Stimulated activated naive CD8-positive, alpha-beta T cell treated with anti-CD3 and anti-CD28 coated beads, Interleukin-15, amount 100 ng/mL, for 72 hours (primary cell): Measurements from ENCODE around the gene RNPS1.
A peak's percentile ranks its signal among the peaks of the same experiment; 100 is the strongest.

ENCODE experiments used
- ATAC-seq: fragments of 150-1000 bp; cut with Tn5 transposase; 2 replicates; pipeline ENCODE4 v1.10.0; 2021; ENCODE audit warnings: mild to moderate bottlenecking, moderate library complexity
- DNase-seq, 2 donors: peaks; one replicate each; pipeline ENCODE4 v3.0.0; 2021 to 2022
- H3K27ac Mint-ChIP-seq, 2 donors: one replicate each; pipeline ENCODE4 v1.8.0; 2022; ENCODE audit warnings: mild to moderate bottlenecking in 2 of 2, mixed read lengths in 2 of 2, moderate library complexity in 2 of 2
- H3K27me3 Mint-ChIP-seq: one replicate; pipeline ENCODE4 v1.8.0; 2022; ENCODE audit warnings: mixed read lengths
- H3K4me1 Mint-ChIP-seq: one replicate; pipeline ENCODE4 v1.8.0; 2022; ENCODE audit warnings: mild to moderate bottlenecking, mixed read lengths
- H3K4me3 Mint-ChIP-seq, 2 donors: one replicate each; pipeline ENCODE4 v1.8.0; 2022; ENCODE audit warnings: mild to moderate bottlenecking in 2 of 2, mixed read lengths in 2 of 2, moderate library complexity in 1 of 2
- H3K9me3 Mint-ChIP-seq, 2 donors: one replicate each; pipeline ENCODE4 v1.8.0; 2022; ENCODE audit warnings: mixed read lengths in 2 of 2

RNPS1 gene

DNA sequence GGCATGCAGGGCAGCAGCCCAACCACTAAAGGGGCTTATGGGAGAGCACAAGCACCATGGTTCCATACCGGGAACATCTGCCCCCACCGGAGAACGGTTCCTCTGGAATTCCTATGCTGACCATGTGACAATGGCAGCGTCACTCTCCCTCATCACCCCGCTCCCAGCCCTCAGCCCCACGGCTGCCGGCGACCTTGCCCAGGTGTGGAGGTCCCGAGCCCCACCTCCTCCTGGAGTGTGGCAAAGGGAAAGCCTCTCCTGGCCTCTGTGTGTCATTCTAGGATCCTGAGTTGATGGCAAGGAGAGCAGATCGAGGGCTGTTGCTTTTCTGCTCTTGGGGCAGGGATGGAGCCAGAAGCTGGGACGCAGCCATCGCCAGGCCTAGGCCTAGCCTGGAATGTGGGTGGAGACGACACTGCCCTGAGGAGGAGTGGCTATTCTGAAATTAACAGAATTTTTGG is 17.8 kb upstream of the RNPS1 start:
- DNase-seq (no peak), ATAC-seq (no peak)
- peak overlapping the region in 1 of 2 donors; percentile 80 for H3K27ac Mint-ChIP-seq
- H3K9me3 Mint-ChIP-seq: no peaks in the 10 kb centered on the region
- no peak overlapping the region for H3K4me3 Mint-ChIP-seq
- H3K4me1 Mint-ChIP-seq: no peaks in the 10 kb centered on the region
- H3K27me3 Mint-ChIP-seq: no peaks in the 10 kb centered on the region

DNA sequence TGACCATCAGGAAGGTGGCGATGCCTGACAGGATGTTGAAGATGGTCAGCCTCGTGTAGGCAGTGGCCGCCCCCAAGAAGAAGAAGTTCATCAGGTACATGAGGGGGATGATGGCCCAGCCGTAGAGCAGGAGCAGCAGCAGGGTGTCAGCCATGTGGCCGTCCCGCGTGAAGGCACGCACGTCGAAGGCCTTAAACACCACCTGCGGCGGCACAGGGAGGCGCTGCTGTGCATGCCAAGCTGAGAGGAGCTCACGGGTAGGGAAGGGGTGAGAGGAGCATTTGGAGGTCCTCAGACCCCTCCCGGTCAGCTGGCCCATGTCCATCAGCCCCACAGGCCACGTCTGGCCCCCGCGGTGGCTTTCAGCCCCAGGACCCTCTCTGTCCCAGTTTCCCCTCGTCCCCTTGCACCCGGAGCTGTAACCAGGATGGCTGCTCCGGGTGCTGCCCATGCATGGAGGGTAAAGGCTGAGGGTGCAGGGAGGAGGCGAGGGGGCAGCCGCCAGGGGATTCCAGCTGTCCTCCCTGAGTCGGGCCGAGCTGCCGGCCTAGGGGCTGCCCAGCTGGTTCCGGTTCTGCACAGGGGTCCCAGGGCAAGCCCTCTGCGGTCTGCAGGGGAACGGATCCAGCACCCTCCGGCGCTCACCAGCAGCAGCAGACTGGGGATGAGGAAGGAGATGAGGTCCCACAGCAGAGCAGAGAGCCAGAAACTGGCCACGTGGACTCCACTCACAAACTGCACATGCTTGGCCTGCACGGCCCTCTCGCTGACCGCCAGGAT is 17.1 kb upstream of the RNPS1 start:
- no peak for ATAC-seq
- peak overlapping the region in 1 of 2 donors; percentile 18 for H3K4me3 Mint-ChIP-seq
- H3K27ac Mint-ChIP-seq: peak overlapping the region in 1 of 2 donors; percentile 80
- DNase-seq: no peak
- no peaks in the 10 kb centered on the region for H3K4me1 Mint-ChIP-seq
- H3K27me3 Mint-ChIP-seq: no peaks in the 10 kb centered on the region
- no peaks in the 10 kb centered on the region for H3K9me3 Mint-ChIP-seq

DNA sequence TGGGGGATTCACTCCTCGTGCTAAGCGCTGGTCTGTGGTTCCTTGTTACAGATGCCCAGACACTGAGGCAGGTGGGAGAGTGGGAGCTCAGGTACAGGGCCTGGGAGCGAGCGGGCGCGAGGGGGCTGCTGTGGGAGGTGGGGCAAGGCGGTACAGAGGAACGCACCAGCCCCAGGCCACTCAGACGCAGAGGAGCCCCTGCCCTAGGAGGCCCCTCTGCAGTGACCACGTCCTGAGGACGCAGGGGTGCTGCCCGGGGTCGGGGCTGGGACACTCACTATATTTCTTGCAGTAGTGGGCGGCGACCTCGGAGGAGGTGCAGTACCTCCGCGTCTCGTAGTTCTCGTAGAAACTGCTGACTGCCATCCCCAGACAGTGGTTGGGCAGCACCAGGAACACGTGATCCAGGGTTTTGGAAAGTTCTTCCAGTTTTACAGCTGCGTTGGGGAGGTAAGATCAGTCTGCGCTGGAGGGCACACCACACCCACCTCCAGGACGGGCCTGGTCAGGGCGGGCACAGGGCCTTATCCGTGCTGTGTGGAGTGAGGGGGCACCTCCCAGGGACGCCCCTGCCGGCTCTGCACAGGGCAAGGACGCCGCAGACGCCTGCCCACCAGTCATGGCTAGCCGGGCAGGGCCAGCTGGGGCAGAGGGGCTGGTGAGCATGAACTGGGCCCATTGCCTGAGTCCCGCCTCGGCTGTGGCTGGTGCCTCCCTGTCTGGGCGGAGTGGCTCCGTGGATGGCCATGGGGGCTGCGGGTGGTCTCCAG is 16.3 kb upstream of the RNPS1 start:
- no peaks in the 10 kb centered on the region for H3K27me3 Mint-ChIP-seq
- ATAC-seq: peak; percentile 29
- no peaks in the 10 kb centered on the region for H3K4me1 Mint-ChIP-seq
- DNase-seq: no peak
- no peak overlapping the region for H3K4me3 Mint-ChIP-seq
- no peaks in the 10 kb centered on the region for H3K9me3 Mint-ChIP-seq
- no peak overlapping the region for H3K27ac Mint-ChIP-seq

DNA sequence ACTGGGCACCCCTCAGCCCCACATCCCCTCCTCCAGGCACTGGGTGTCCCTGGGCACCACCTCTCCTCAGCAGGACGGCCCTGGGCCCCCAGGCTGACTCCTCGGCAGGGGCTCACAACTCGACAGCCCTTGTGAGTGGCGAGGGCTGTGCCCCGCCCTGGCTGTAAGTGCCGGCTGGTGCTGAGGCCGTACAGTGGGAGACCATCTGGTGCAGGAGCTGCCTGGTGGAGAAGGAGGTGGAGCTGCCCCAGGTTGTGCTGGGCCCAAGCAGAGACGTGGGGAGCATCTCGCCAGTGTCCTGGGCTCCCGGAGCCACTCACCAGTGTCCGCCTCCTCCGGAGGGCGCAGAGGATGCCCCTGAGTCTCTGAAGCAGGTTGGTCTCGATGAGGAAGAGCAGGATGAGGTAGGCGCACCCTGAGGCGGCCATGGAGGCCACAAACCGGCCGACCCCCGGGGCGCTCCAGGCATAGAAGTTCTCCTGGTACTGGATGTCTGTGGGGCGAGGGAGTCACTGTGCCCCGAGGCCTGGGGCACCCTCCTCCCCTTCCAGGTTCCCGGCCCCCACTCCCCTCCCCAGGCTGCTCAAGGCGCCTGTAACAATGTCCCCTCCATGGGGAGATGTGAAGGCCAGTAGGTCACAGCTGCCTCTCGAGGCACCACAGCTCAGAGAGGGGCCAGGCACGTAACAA is 15.1 kb upstream of the RNPS1 start:
- DNase-seq (no peak), ATAC-seq (no peak)
- no peaks in the 10 kb centered on the region for H3K27me3 Mint-ChIP-seq
- peak overlapping the region in 1 of 2 donors; percentile 20 for H3K27ac Mint-ChIP-seq
- H3K4me1 Mint-ChIP-seq: no peaks in the 10 kb centered on the region
- no peak overlapping the region for H3K4me3 Mint-ChIP-seq
- no peaks in the 10 kb centered on the region for H3K9me3 Mint-ChIP-seq

DNA sequence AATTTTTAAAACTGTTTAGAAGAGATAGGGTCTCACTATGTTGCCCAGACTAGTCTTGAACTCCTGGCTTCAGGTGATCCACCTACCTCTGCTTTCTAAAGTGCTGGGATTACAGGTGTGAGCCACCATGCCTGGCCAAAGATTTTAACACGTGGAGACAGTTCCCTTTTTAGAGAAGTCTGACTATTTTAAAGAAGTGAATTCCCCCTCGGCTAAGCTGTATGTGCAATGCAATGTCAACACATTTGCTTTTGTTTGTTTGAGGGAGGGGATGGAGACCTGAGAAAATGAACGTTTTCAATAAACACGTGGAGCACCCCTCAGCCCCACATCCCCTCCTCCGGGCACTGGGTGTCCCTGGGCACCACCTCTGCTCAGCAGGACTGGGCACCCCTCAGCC is 14.3 kb upstream of the RNPS1 start:
- no peak for ATAC-seq
- no peak overlapping the region for H3K4me3 Mint-ChIP-seq

DNA sequence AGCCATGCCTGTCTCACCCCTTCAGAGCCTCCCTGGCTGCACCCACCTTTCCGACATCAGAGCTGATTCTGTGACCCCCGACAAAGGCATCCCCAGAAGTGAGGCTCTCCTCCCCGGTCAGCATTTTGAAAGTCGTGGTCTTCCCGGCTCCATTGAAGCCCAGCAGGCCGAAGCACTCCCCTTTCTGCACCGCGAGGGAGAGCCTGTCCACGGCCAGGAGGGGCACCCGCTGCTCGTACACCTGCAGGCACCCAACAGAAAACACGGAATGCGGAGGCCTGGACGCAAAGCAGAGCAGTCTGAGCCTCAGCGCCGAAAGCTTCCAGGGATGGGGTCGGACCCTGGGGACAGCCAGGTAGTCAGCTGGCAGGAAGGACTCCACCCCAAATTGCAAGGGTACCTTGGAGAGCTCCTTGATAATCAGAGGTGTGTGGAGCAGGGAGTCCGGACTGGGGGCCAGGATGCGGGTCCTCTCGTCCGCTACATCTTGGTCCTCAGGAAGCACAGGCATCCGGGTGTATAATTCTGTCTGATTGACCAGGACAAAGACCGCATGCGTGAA is 13.1 kb upstream of the RNPS1 start:
- H3K4me1 Mint-ChIP-seq: no peaks in the 10 kb centered on the region
- no peaks in the 10 kb centered on the region for H3K27me3 Mint-ChIP-seq
- no peak for DNase-seq
- no peak overlapping the region for H3K27ac Mint-ChIP-seq
- H3K9me3 Mint-ChIP-seq: no peaks in the 10 kb centered on the region
- no peak for ATAC-seq
- no peak overlapping the region for H3K4me3 Mint-ChIP-seq

More for the DNA sequence above, 14.3 kb upstream of the RNPS1 start:
- Mint-ChIP-seq H3K27ac (no peak overlapping the region), H3K4me1 (no peaks in the 10 kb centered on the region), H3K9me3 (no peaks in the 10 kb centered on the region), H3K27me3 (no peaks in the 10 kb centered on the region)
- no peak for DNase-seq

DNA sequence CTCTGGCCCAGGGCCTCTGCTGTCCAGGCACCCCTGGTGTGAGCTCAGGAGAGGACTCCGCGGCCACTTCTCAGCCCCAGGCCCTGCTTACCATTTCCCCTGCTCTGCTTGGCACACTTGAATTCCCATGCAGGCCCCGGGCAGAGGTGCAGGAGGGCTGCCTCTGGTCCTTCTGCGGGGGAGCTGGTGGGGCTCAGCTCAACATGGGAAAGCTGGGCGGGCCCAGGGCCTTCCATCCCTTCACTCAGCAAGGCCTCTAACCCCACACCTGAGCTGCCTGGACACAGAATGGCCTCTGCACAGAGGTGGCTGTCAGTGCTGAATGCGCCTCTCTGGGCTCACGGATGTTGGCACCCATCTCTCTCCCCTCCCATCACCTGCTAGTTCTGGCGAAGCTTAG is 12.5 kb upstream of the RNPS1 start:
- DNase-seq (no peak), ATAC-seq (no peak)
- Mint-ChIP-seq H3K27ac (no peak overlapping the region), H3K4me1 (no peaks in the 10 kb centered on the region), H3K9me3 (no peaks in the 10 kb centered on the region), H3K27me3 (no peaks in the 10 kb centered on the region), H3K4me3 (no peak overlapping the region)

DNA sequence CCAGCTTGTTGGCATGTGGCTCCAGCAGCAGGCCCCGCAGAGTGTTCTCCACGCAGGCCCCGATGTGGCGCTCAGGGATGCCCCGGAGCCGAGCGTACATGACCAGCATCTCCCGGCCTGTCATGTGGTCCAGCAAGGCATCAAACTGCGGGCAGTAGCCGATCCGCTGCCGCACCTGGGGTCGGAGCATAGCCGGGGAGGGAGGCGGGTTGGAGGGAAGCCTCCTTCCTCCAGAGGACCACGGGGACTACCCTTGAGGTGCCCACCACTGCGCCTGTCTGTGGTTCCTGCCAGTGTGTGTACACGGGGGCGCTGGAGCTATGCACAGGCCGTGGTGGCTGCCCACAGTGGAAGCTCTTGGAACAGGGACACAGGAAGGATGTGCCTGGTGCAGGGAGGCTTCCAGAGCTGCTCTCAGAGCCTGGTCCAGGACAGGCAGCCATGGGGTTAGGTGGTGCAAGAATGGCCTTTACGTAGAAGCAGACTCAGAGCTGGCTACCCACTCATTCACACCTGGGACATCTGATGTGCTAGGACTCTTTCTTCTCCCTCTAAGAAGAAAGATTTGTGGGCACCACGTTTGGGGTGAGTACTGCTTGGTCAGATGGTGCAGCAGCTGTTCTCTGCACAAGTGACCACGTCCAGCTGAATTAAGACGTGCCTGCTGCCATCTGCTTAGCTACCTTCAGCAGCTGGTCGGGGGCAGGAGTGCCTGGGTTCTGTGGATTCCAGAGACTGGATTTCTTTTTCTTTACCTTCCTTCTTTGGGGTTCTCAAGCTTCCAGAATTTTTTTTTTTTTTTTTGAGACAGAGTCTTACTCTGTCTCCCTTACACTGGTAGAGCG is 11.3 kb upstream of the RNPS1 start:
- no peak for ATAC-seq
- no peak overlapping the region for H3K4me3 Mint-ChIP-seq
- H3K9me3 Mint-ChIP-seq: no peaks in the 10 kb centered on the region
- no peaks in the 10 kb centered on the region for H3K4me1 Mint-ChIP-seq
- no peak overlapping the region for H3K27ac Mint-ChIP-seq
- H3K27me3 Mint-ChIP-seq: no peaks in the 10 kb centered on the region
- DNase-seq: no peak

DNA sequence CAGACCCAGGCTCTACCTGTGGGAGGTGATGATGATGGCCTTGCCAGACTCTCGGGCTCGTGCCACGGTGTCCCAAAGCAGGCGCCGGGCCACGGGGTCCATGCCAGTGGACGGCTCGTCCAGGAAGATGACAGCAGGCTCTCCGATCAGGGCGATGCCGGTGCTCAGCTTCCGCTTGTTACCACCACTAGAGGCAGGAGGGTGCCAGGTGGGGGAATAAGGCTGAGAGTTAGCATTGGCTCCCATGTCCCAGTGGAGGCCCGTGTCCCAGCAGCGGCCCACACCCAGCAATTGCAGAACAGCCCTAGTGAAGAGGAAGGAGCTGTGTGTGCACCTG is 10.3 kb upstream of the RNPS1 start:
- Mint-ChIP-seq H3K4me3 (no peak overlapping the region), H3K9me3 (no peaks in the 10 kb centered on the region), H3K27ac (no peak overlapping the region), H3K4me1 (no peaks in the 10 kb centered on the region), H3K27me3 (no peaks in the 10 kb centered on the region)
- ATAC-seq: no peak
- no peak for DNase-seq

DNA sequence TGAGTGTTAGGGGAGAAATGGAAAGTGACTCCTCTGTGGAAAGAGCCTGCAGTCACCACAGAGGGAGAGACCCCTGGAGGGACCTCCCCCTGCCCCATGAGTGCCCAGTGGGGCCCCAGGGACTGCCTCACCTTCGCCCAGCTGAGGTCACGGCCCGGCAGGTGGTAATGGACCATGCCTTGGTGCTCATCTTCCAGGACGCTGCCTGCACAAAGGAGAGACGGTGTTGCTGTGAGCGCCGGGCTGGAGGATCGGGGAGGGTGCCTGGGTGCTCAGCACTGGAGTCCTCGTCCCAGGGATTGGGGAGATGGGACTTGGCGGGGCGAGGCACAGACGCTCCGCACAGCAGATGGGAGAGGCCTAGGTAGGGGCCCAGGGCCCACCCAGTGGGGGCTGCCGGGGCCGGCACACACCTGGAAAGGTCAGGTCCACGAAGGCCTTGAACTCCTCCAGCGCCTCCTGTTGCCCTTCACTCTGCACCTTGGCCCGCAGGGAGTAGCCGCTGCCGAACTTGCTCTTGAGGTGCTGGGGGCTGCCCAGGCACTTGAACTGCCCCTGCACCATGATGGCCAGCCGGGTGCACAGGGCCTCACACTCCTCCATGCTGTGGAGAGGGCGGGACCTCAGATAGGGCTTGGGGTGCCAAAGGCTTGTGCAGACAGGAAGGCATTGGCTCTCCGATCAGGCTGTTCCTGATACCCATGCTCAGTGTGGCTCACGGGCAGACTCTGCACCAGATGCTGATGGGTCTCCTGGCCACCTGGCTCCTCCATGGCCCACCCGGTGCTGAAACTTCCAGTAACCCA is 9.7 kb upstream of the RNPS1 start:
- no peak for ATAC-seq
- no peaks in the 10 kb centered on the region for H3K27me3 Mint-ChIP-seq
- no peaks in the 10 kb centered on the region for H3K9me3 Mint-ChIP-seq

DNA sequence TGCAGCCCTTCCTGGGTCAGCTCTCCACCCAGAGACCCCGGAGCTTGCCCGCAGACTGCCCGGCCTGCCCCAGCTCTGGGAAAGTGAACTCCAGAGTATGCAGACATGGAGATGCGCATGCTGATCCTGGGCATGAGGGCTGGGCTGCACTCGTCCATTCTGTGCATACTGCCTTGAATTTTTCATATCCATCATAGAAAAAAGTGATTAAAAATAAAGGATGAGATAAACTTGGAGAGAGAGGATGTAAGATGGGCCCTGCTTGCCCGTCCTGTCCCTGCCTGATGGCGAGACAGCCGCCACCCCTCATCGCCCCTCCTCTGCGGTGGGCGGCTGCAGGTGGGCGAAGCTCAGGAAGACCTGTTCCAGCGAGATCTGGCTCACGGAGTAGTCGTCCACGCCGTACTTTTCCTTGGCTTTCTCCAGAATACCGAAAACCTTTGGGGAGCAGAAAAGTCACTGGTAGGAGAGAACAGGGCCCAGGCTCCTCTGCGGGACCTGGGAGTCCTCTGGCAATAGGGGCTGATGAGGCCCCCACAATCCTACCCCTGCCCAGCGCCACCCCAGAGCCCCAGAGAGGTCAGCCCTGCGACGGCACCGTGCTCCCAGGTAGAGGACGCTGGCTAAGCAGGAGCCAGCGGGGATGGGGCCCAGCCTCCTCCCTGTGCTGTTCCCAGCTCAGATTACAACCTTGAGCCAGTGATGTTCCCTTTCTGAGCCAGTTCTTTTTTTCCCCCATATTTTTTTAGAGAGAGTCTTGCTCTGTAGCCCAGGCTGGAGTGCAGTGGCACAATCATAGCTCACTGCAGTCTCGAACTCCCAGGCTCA is 8.7 kb upstream of the RNPS1 start:
- Mint-ChIP-seq H3K4me3 (no peak overlapping the region), H3K27me3 (no peaks in the 10 kb centered on the region), H3K27ac (no peak overlapping the region), H3K9me3 (no peaks in the 10 kb centered on the region), H3K4me1 (no peaks in the 10 kb centered on the region)
- DNase-seq (no peak), ATAC-seq (no peak)

More for the DNA sequence above, 9.7 kb upstream of the RNPS1 start:
- Mint-ChIP-seq H3K4me3 (no peak overlapping the region), H3K4me1 (no peaks in the 10 kb centered on the region), H3K27ac (no peak overlapping the region)
- no peak for DNase-seq

DNA sequence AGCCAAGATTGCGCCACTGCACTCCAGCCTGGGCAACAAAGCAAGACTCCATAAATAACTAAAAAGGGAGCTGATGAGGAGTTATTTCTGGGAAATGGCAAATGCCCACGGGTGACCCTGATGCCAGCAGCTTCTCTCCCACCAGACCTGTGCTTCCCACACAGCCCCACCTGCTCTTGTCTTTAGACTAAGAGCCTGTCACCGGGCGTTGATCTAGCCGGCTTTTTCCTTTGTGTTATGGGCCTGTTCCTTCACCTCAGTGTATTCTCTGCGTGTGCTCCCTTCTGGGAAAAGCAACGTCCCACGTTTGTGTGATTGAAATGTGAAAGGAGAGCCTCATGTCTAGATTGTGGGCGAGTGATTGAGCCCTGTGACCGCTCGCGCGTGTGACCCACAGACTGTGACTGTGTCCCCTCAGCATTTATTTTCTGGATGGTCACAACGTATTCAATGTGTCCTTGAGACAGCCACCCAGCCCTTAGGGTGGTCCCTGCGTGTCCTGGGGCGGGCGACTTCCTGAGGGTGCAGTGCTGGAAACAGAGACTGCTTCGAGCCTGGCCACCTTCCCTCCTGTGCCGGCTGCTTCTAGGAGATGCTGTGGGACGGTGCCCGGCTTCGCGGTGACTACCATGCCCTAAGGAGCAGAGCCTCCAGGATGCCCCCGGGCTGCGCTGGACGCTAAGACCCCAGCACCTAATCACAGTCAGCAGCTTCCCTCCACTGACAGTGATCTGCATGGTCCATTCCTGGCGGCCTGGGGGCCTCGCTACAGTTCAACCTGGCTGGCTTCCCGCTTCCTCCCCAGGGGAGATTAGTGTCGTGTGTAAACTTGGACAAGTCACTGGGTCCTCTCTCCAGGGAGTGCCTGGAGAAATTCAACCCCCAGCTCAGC is 7.8 kb upstream of the RNPS1 start:
- no peak for ATAC-seq
- DNase-seq: no peak
- Mint-ChIP-seq H3K27ac (peak overlapping the region in 1 of 2 donors; percentile 27), H3K4me1 (no peaks in the 10 kb centered on the region), H3K4me3 (no peak overlapping the region), H3K27me3 (no peaks in the 10 kb centered on the region), H3K9me3 (no peaks in the 10 kb centered on the region)

DNA sequence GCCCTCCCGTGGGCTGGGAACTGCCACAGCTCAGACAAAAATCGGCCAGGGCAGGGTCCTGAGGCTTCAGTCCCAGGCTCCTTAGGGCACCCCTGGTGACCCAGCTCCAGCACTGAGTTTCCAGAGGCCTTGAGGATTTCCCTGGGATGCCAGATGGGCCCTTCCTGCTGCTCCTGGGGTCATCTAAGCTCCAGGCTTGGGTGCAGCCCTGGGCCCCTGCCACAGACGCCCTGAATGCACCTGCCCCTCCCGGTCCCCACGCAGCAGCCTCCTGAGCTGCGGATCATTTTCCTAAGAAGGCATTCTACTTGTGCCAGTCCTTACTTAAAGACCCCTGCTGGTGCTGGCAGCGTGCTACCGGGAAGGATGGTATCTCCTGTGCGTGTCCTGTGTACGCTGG is 6.0 kb upstream of the RNPS1 start:
- H3K9me3 Mint-ChIP-seq: no peaks in the 10 kb centered on the region
- ATAC-seq: no peak

More for the DNA sequence above, 6.0 kb upstream of the RNPS1 start:
- H3K27ac Mint-ChIP-seq: no peak overlapping the region
- H3K27me3 Mint-ChIP-seq: no peaks in the 10 kb centered on the region
- no peak for DNase-seq
- peaks cover 11% of the 10 kb centered on the region for H3K4me1 Mint-ChIP-seq
- H3K4me3 Mint-ChIP-seq: no peak overlapping the region
